Activated gamma-delta T cell treated with Interleukin-2 at 50 U/mL for 16 hours (primary cell): Measurements from ENCODE around the gene HNF1A.
"Not testable (repeated sequence)": the region's sequence is repeated elsewhere in the genome, so short reads cannot be mapped to it uniquely, and the experiment has no call there.

Experiments used
- DNase-seq: peaks from one replicate; pipeline ENCODE4 v3.0.0-alpha.2; 2020

The HNF1A gene

GRCh38 chr12:121015825-121016766 lies 37.8 kb downstream of the HNF1A start, which contains the start of gene C12orf43:
C12orf43 (minus strand) TSS chr12:121016487; CDS start chr12:121016474, 13 bp downstream.
- peak; percentile 88 for DNase-seq

GRCh38 chr12:121017966-121018491 lies 39.7 kb downstream of the HNF1A start:
- DNase-seq: no peak

- DNase-seq: no peak
Measured at GRCh38 chr12:121018860-121019617, 40.7 kb downstream of the HNF1A start.

- DNase-seq: no peak
Measured at GRCh38 chr12:121021754-121022153, 43.4 kb downstream of the HNF1A start.

- DNase-seq: no peak
Measured at GRCh38 chr12:121022713-121023112, 44.4 kb downstream of the HNF1A start.

- no peak for DNase-seq
Measured at GRCh38 chr12:121023799-121024198, 45.5 kb downstream of the HNF1A start.

GRCh38 chr12:121025442-121026226 lies 47.3 kb downstream of the HNF1A start:
- DNase-seq: no peak

GRCh38 chr12:121026274-121027045 lies 48.1 kb downstream of the HNF1A start:
- DNase-seq: no peak

- DNase-seq: no peak
Measured at GRCh38 chr12:121030576-121031212, 52.4 kb downstream of the HNF1A start.

- DNase-seq: peak; percentile 64
Measured at GRCh38 chr12:121033625-121034349, 55.4 kb downstream of the HNF1A start.

GRCh38 chr12:121034616-121035305 lies 56.4 kb downstream of the HNF1A start:
- DNase-seq: no peak

- DNase-seq: peak; percentile 24
Measured at GRCh38 chr12:121036810-121037326, 58.5 kb downstream of the HNF1A start.

GRCh38 chr12:121038861-121039668 lies 60.7 kb downstream of the HNF1A start, which contains the start of gene OASL:
OASL (minus strand) TSS chr12:121039246; CDS start chr12:121038971, 275 bp downstream.
- peak; percentile 56 for DNase-seq

- no peak for DNase-seq
Measured at GRCh38 chr12:121043067-121043466, 64.7 kb downstream of the HNF1A start.

- DNase-seq: not testable (repeated sequence)
Measured at GRCh38 chr12:121047400-121047799, 69.1 kb downstream of the HNF1A start.

- no peak for DNase-seq
Measured at GRCh38 chr12:121048442-121048841, 70.1 kb downstream of the HNF1A start.

GRCh38 chr12:121050725-121051124 lies 72.4 kb downstream of the HNF1A start:
- no peak for DNase-seq
